Measurements from ENCODE around the gene NCKAP1. TPM values are rescaled to one million over a fixed set of nuclear protein-coding genes. Genes with fewer than 3 reads are reported as not detected.

NCKAP1 gene
- total RNA-seq, 1 experiment from 2014 or later: 106 TPM

DNA sequence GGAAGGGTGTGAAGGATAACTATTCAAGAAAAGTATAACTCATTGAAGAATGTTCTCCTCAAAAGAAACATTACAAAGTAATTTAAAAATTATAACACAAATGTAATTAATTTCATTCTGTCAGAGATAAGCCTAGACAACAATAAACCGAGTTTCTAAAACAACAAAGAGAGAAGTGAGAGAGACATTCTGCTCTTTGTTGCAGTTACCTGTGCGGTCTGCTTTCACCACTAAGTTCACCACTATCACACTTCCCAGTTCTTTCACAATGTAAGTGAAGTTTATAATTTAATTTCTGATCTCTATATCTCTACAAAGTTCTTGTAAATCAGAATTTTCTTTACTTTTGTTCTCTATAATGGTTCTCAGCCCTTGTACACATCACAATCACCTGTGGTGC lies 95.5 kb downstream of the NCKAP1 start:
- DNase-seq: no peak
- Histone ChIP-seq H3K4me3 (no peak overlapping the region), H3K9me3 (no peaks in the 10 kb centered on the region), H3K27me3 (no peaks in the 10 kb centered on the region), H3K36me3 (peaks cover 25% of the 10 kb centered on the region)

DNA sequence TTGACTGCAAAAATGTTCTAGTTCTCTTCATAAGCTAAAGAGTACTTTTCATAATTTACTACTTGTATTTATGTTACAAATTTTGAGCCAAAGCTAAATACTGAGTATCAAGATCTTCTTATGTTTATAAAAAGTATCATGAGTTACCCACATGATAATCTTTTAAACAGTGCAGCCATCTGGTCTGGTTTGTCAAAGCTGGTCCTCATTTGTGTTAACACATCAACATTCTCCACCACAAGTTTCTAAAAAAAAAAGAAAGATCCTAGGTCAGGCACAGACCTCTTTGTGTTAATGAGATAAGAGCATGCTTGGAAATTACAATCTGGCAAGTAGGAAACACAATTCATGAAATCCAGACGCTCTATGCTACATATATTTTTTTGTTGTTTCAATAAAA lies 96.3 kb downstream of the NCKAP1 start:
- H3K4me3 ChIP-seq: no peak overlapping the region
- H3K9me3 ChIP-seq: no peaks in the 10 kb centered on the region
- DNase-seq: no peak
- H3K36me3 ChIP-seq: peaks cover 23% of the 10 kb centered on the region
- no peaks in the 10 kb centered on the region for H3K27me3 ChIP-seq

DNA sequence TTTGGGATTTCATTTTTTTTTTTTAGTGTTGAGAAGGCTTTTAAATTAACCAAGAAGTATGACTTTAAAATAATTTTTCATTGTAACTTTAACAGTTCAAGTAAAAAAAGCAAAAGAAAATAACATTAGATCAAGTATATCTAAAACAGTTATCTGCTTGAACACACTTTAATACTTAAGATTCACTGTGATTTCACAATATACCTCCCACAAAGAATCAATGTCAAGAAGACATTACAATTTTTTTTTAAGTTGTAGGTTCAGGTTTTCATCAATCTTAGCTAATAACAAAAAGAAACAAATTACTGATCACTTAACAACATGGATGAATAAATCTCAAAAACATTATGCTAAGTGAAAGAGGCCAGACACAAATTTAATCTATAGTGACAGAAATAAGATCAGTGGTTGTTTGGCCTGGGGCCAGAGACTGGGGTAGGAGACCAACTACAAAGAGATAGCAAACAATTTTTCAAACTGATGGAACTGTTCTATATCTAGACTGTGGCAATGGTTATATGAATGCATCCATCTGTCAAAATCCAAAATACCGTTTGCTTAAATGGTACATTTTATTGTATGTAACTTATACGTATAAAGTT lies 97.0 kb downstream of the NCKAP1 start:
- peaks cover 20% of the 10 kb centered on the region for H3K36me3 ChIP-seq
- no peaks in the 10 kb centered on the region for H3K9me3 ChIP-seq
- no peak for DNase-seq
- H3K27me3 ChIP-seq: no peaks in the 10 kb centered on the region
- no peak overlapping the region for H3K4me3 ChIP-seq

DNA sequence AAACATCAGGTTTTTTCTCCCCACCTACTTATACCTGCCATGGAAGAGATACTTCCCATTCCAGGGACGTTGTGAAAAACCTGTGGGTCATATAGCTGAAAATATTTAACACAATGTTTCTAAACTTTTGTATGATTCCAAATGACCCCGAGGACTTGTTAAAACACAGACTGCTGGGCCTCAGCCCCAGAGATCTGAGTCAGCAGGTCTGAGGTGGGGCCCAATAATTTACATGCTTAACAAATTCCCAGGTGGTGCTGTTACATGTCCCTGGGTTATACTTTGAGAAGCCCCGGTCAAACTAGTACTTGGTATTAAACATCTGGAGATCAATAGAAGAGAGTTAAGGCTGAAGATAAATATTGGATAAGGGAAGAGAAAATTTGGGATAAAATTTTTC lies 100.4 kb downstream of the NCKAP1 start:
- no peaks in the 10 kb centered on the region for H3K27me3 ChIP-seq
- H3K4me3 ChIP-seq: no peak overlapping the region
- no peak for DNase-seq
- H3K36me3 ChIP-seq: peaks cover 22% of the 10 kb centered on the region
- no peaks in the 10 kb centered on the region for H3K9me3 ChIP-seq

DNA sequence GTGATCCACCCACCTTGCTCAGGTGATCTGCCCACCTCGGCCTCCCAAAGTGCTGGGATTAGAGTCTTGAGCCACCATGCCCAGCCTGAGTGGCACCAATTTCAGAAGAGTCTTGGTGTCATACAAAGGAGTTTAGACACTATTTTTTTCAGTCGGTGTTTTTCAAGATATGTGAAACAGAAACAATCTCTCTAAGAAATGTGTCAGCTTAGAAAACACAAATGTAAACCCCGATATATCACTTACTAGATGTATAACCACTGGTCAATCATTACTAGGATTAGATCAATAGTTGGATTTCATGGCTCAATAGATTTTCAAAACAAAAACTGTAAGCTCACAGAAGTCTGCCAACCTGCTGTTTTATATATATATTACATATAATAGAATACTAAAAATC lies 104.6 kb downstream of the NCKAP1 start:
- H3K36me3 ChIP-seq: peaks cover 28% of the 10 kb centered on the region
- no peak for DNase-seq

DNA sequence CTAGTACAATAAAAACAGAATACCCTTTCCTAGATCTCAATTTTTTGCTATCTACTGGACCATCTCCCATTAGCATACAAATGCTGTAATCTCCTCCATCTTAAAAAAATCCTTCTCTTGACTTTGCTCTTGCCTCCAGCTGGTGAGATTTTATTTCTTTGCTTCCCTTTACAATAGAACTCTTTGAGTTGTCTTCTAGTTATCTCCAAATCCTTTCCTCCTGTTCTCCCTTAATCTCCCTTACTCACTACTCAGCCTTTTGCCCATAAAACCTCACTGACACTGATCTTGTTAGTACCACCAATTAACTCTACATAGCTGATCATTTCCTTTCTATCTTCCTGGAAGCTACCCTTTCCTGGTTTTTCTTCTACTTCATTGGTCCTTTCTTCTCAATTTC lies 108.3 kb downstream of the NCKAP1 start:
- Histone ChIP-seq H3K27me3 (no peaks in the 10 kb centered on the region), H3K4me3 (no peak overlapping the region), H3K36me3 (peaks cover 60% of the 10 kb centered on the region), H3K9me3 (no peaks in the 10 kb centered on the region)
- DNase-seq: no peak

More for the DNA sequence above, 104.6 kb downstream of the NCKAP1 start:
- Histone ChIP-seq H3K27me3 (no peaks in the 10 kb centered on the region), H3K4me3 (no peak overlapping the region), H3K9me3 (no peaks in the 10 kb centered on the region)

DNA sequence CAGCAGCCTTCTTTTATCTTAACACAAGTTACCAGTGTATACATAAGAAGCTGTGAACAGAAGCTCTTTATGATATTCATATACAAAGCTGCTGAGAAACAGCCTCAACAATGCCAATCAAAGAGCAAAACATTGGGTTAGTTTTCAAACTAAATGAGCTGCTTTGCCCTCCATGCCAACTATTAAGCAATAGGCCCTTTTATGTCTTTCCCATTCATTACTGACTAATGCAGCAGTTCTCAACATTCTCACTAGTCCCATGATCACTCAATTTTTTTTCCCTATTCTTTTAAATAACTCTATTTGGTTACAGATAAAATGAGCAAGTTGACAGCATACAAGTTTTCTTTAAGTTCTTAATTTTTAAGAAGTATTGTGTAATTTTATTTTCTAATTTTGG lies 114.0 kb downstream of the NCKAP1 start:
- Histone ChIP-seq H3K9me3 (no peaks in the 10 kb centered on the region), H3K4me3 (no peak overlapping the region), H3K27me3 (no peaks in the 10 kb centered on the region), H3K36me3 (peaks cover 55% of the 10 kb centered on the region)
- DNase-seq: no peak

DNA sequence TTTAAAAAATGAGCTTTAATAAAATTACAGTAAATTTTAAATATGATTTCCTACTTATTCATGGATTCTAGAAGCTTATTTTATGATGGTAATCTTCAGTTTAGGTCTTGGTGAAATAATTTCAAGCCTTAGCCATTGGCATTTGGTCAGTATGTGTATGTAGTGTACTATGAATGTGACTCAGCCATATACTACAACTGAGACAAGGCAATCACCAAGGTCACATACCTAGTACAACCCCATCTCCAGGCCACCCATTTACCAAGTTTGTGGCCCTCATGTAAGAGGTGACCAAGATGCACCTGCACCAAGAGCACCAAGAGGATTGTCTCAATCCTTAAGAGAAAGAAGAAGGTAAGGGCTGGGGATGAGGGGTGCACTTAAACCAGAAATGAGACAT lies 117.0 kb downstream of the NCKAP1 start:
- H3K36me3 ChIP-seq: peaks cover 32% of the 10 kb centered on the region
- no peaks in the 10 kb centered on the region for H3K9me3 ChIP-seq
- no peaks in the 10 kb centered on the region for H3K27me3 ChIP-seq
- H3K4me3 ChIP-seq: no peak overlapping the region
- DNase-seq: no peak

DNA sequence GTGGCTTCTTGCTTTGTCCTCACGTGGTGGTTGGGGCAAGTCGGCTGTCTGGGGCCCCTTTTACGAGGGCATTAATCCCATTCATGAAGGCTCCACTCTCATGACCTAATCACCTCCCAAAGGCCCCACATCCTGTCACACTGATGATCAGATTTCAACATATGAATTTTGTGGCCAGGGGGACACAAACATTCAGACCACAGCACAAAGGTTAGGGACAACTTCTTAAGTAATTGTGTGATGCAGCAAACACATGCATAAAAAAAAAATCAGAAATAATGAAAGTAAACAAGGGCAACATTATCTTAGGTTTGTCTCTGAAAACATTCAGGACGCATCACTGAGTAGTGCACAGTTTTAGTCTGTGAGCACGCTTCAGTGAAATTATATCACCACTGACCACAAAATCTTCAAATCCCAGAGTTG lies 117.6 kb downstream of the NCKAP1 start:
- no peak for DNase-seq
- Histone ChIP-seq H3K9me3 (no peaks in the 10 kb centered on the region), H3K36me3 (peaks cover 26% of the 10 kb centered on the region)

DNA sequence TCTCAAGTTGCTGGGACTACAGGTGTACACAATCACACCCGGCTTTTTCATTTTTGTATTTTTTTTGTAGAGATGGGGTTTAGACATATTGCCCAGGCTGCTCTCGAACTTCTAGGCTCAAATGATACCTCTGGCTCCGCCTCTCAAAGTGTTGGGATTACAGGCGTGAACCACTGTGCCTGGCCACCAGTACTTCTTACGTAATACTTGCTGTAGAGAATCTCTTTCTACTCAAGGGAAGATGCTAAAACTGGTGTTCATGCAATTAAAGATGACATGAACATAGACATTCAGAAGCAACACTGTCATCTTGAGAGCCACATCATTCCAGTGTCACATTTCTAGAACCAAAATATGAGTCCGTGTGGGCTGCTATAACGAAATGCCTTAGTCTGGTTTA lies 118.2 kb downstream of the NCKAP1 start:
- Histone ChIP-seq H3K36me3 (peaks cover 22% of the 10 kb centered on the region), H3K9me3 (no peaks in the 10 kb centered on the region), H3K27me3 (no peaks in the 10 kb centered on the region), H3K4me3 (no peak overlapping the region)
- DNase-seq: no peak

More for the DNA sequence above, 117.6 kb downstream of the NCKAP1 start:
- no peak overlapping the region for H3K4me3 ChIP-seq
- H3K27me3 ChIP-seq: no peaks in the 10 kb centered on the region

DNA sequence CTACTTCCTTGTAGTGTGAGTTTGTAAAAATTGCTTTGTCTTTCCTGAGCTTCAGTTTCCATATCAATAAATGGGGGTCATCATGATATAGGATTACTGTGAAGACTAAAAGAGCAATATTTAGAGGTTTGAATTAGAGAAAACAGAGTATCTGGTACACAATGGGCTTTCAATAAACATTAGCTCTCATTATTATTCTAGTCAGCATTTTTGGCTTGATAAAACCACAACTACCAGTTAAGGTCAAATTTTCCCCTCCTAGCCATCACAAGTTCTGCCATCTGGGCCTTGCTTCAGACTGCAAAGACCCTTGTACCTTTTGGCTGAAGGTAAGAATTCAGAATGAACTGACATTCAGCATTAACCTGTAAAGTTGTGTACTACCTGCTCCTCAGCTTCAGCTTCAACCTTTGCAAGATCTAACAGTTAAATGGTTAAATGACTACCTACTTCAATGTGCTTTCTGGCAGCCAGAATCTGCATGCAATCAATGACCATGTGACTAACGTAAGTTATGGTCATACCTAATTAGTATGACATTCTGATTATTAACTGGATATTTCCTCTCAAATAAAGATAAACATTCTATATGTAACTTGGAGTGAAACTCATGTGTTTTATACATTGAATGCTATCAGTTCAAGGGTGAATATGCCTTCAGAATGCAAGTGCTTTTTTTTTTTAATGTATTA lies 119.2 kb downstream of the NCKAP1 start:
- no peak for DNase-seq
- Histone ChIP-seq H3K9me3 (no peaks in the 10 kb centered on the region), H3K36me3 (peaks cover 21% of the 10 kb centered on the region), H3K27me3 (no peaks in the 10 kb centered on the region), H3K4me3 (no peak overlapping the region)

DNA sequence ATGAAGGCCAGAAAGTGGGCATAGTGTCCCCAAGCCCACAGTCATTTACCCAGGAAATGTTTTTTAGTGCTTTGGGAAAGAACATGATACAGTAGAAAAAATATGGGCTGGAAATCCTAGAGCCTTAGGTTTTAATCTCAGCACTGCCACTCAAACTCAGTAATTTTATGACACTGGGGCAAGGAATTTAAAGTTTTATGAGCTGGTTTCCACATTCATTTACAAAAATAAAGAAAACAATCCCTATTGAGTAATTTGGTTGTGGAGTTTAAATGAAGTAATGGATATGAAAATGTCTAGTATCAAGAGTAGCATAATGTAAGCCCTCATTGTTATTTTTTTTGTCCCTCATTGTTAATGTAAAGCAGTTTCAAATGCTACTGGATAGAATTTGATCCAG lies 120.3 kb downstream of the NCKAP1 start:
- H3K36me3 ChIP-seq: peaks cover 22% of the 10 kb centered on the region
- DNase-seq: no peak

DNA sequence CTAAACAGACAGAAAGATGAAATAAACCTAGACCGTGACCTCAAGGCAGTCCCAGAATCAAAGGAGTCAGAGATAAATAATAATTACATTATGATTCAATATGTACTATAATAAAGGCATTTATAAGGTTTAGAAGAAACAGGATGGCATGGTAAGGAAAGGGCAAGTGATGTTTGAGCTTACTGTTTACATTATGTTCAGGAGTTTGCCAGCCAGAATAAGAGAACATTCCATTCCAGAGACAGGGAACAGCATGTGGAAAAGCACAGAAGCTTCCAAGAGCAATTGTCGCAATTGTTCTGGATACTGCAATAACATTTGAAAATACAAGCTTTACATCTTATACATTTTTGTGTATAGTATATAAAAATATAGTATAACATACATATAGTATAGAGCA lies 121.8 kb downstream of the NCKAP1 start:
- no peaks in the 10 kb centered on the region for H3K9me3 ChIP-seq
- no peaks in the 10 kb centered on the region for H3K27me3 ChIP-seq
- H3K4me3 ChIP-seq: no peak overlapping the region
- peaks cover 21% of the 10 kb centered on the region for H3K36me3 ChIP-seq
- DNase-seq: no peak

More for the DNA sequence above, 120.3 kb downstream of the NCKAP1 start:
- no peaks in the 10 kb centered on the region for H3K9me3 ChIP-seq
- H3K4me3 ChIP-seq: no peak overlapping the region
- H3K27me3 ChIP-seq: no peaks in the 10 kb centered on the region

DNA sequence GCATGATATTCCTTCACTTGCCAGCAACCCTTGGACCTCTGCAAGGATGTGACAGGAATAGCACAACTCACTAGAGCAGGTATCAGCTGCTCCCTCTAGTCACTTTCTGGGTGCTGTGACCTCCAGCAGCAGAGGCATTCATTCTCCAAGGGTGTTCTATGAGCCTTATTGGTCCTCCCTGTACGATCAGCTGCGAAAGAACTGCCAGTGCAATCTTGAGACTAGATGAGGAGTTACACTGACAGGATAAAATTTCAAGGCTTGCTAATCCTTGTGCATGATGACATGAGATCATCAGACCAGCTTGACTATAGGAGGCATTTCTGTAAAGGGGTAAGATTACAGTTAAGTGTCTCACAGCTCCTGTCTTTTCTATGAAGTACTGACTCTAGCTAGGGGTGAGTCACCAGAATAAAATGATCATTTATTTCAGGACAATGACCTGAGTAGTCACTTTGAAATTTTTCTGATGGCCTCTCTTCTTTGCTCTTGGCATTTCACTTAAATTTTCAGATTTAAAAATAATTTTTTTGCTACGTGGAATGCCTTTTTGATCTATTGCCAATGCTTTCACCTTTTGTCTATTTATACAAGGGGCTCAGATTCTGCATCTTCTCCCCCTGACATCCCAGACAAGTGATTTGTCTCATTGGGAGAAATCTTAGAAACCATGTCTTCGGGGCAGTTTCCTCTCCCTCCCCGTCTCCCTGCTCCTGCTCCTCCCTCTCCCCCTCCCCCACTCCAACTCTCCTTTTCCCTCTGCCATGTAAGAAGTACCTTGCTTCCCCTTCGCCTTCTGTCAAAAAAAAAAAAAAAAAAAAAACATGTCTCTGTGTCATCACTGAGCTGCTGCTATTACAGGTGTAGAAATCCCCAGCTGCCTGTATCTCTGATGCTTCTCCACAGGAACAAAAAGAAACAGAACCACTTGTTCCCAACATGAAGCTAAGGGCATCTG lies 122.6 kb downstream of the NCKAP1 start:
- H3K9me3 ChIP-seq: no peaks in the 10 kb centered on the region
- H3K27me3 ChIP-seq: no peaks in the 10 kb centered on the region
- H3K4me3 ChIP-seq: no peak overlapping the region
- no peak for DNase-seq
- H3K36me3 ChIP-seq: peaks cover 21% of the 10 kb centered on the region

DNA sequence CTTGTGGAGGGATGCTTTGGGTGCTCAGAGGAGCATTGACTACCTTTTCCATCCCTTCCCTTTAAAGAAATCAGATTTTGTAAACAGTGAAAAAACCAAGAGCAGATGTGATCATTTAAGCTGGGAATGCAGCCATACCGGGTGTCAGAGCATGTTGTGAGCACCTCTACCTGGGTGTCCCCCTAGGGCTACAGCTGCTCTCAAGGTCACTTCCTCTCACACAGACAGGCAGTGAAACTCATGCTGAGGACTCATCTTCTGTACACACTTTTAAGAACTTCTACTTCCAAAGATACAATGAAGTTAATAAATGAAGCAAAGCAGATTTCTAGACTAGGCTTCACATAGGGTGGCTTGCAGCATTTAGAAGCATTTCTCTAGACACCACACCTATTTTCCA lies 123.4 kb downstream of the NCKAP1 start:
- Histone ChIP-seq H3K9me3 (no peaks in the 10 kb centered on the region), H3K36me3 (peaks cover 29% of the 10 kb centered on the region), H3K27me3 (no peaks in the 10 kb centered on the region), H3K4me3 (no peak overlapping the region)
- DNase-seq: no peak

DNA sequence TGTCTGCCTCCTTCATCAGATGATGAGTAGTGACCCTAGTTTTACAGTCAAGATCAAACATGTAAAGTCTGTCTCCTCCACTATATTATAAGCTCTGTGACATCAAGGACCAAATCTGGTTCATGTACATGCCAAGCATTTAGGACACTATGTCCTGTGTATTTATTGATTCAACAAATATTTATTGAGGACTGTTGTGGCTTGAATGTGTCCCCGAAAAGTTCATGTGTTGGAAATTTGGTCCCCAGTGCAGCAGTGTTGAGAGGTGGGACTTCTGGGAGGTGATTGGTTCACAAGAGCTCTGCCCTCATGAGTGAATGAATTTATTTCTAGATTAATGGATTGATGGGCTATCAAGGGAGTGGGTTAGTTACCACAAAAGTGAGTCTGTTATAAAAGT lies 125.2 kb downstream of the NCKAP1 start:
- Histone ChIP-seq H3K36me3 (peaks cover 38% of the 10 kb centered on the region), H3K9me3 (no peaks in the 10 kb centered on the region), H3K4me3 (no peak overlapping the region), H3K27me3 (no peaks in the 10 kb centered on the region)
- DNase-seq: no peak

DNA sequence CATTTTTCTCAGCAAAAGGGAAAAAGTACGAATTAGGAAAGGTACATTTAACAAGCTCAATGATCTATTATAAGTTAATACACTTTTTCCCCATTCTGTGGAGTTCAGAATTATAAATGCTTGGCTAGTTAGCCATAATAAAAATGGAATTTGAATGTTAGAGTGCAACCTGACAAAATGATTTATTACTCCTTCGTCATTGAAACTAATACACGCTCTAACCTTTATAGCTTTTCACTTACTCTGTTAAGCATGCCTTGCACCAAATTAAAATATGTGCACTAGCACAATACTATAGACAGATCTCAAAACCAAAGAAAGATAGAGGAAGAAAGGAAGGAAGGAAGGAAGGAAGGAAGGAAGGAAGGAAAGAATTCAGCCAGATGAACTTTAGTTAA lies 125.7 kb downstream of the NCKAP1 start:
- Histone ChIP-seq H3K27me3 (no peaks in the 10 kb centered on the region), H3K36me3 (peaks cover 38% of the 10 kb centered on the region), H3K4me3 (no peak overlapping the region), H3K9me3 (no peaks in the 10 kb centered on the region)
- no peak for DNase-seq
